HepG2 (cell line): Measurements from ENCODE around the gene VPS13C. TPM values are rescaled to one million over a fixed set of nuclear protein-coding genes. Genes with fewer than 3 reads are reported as not detected.

Source experiments
- ATAC-seq: fragments of 200-7000 bp; cut with Tn5 transposase; 3 replicates; pipeline ENCODE4 v1.9.1; 2020; ENCODE audit warnings: mild to moderate bottlenecking, moderate library complexity
- BruUV-seq: library from RNA; stranded (reverse); fragments of 400-500 nt; replicated peaks from 2 replicates; lab custom pipeline; 2021; lab: Mats Ljungman, UMichigan
- CTCF ChIA-PET: fragments of 300-600 bp; formaldehyde crosslinking; extraction: SDS; loops from one replicate; lab custom pipeline; 2021; ENCODE audit warnings: low total read pairs, inconsistent platforms, low intra/inter-chr PET ratio; lab: Yijun Ruan, JAX
- POLR2A ChIA-PET: fragments of 350-600 bp; sonication (Branson Sonifier 250); formaldehyde crosslinking; loops from one replicate; lab custom pipeline; 2020; ENCODE audit warnings: antibody characterized with exemption, inconsistent platforms; lab: Yijun Ruan, JAX
- DNase-seq: peaks from one replicate; pipeline ENCODE4 v3.0.0-alpha.2; 2015; ENCODE audit warnings: low spot score
- FAIRE-seq: peaks from 3 replicates; lab custom pipeline; 2011; peaks lifted over from hg19 to GRCh38; lab: Jason Lieb, UNC
- H2AFZ ChIP-seq: one replicate; pipeline ENCODE4 v1.6.1; 2011; ENCODE audit warnings: low read length, inconsistent platforms
- H3K27ac ChIP-seq: fragments of 300-600 bp; 3 replicates; pipeline ENCODE4 v1.8.0; 2011; ENCODE audit warnings: mixed run types, mild to moderate bottlenecking, mixed read lengths, low read length, inconsistent platforms; ENCODE audit not compliant: insufficient read depth; ENCODE audit errors: extremely low read length
- H3K27me3 ChIP-seq, 2 experiments: fragments of 200-600 bp in 1 of 2; 2 replicates in 1 of 2; 3 replicates in 1 of 2; pipeline versions ENCODE4 v1.6.0 to v1.8.0; 2011; ENCODE audit warnings: low read length in 2 of 2, mild to moderate bottlenecking in 2 of 2, moderate library complexity in 2 of 2, inconsistent platforms in 1 of 2; ENCODE audit not compliant: insufficient read depth in 2 of 2, control insufficient read depth in 1 of 2
- H3K36me3 ChIP-seq, 2 experiments: fragments of 200-600 bp in 1 of 2; replicated peaks in 1 of 2; 2 replicates in 1 of 2; 3 replicates in 1 of 2; pipeline versions ENCODE4 v1.5.1 to v1.8.0; 2011; ENCODE audit warnings: low read length in 2 of 2, inconsistent platforms in 1 of 2; ENCODE audit not compliant: insufficient read depth in 2 of 2, control insufficient read depth in 1 of 2
- H3K4me1 ChIP-seq: 2 replicates; pipeline ENCODE4 v1.5.1; 2012; ENCODE audit warnings: low read length, inconsistent platforms; ENCODE audit not compliant: insufficient read depth
- H3K4me2 ChIP-seq: 2 replicates; pipeline ENCODE4 v1.6.0; 2011; ENCODE audit warnings: low read depth, low read length, inconsistent platforms
- H3K4me3 ChIP-seq, 3 experiments: fragments of 200-600 bp in 1 of 3; sonication (generic), shearing (Covaris generic) in 1 of 3; replicated peaks in 1 of 3; 2 replicates each; pipeline ENCODE4 v1.5.1; 2011 to 2016; ENCODE audit warnings: low read length in 3 of 3, inconsistent platforms in 2 of 3, low read depth in 2 of 3, mild to moderate bottlenecking in 2 of 3, control low read depth in 1 of 3, mixed read lengths in 1 of 3; ENCODE audit not compliant: insufficient read depth in 1 of 3
- H3K79me2 ChIP-seq: one replicate; pipeline ENCODE4 v1.6.1; 2011; ENCODE audit warnings: low read length, inconsistent platforms; ENCODE audit not compliant: insufficient read depth
- H3K9ac ChIP-seq: 2 replicates; pipeline ENCODE4 v1.6.0; 2011; ENCODE audit warnings: mild to moderate bottlenecking, low read depth, low read length, inconsistent platforms; ENCODE audit not compliant: insufficient read depth
- H3K9me3 ChIP-seq: 2 replicates; pipeline ENCODE4 v1.5.1; 2012; ENCODE audit warnings: mild to moderate bottlenecking, low read length
- H4K20me1 ChIP-seq: 2 replicates; pipeline ENCODE4 v1.6.0; 2011; ENCODE audit warnings: inconsistent platforms, mild to moderate bottlenecking, low read length, moderate library complexity; ENCODE audit not compliant: insufficient read depth
- ARNT2 ChIP-seq: sonication (generic); formaldehyde crosslinking; IDR thresholded peaks from 2 replicates; pipeline ENCODE4 v1.8.0; 2022; ENCODE audit warnings: mild to moderate bottlenecking, low read depth, missing genetic modification reagents, moderate library complexity
- ISX ChIP-seq: sonication (generic); formaldehyde crosslinking; conservative IDR thresholded peaks from 2 replicates; pipeline ENCODE4 v1.5.0; 2020; ENCODE audit warnings: missing genetic modification reagents
- KDM1A ChIP-seq: IDR thresholded peaks from 2 replicates; pipeline ENCODE4 v1.6.1; 2016; ENCODE audit warnings: missing compliant biosample characterization
- MIER2 ChIP-seq: IDR thresholded peaks from 2 replicates; pipeline ENCODE4 v1.6.1; 2016; ENCODE audit warnings: missing biosample characterization, missing genetic modification reagents
- ZFP36L1 ChIP-seq: sonication (generic); formaldehyde crosslinking; IDR thresholded peaks from 2 replicates; pipeline ENCODE4 v1.8.0; 2022; ENCODE audit warnings: mild to moderate bottlenecking, missing genetic modification reagents, moderate library complexity
- ZNF232 ChIP-seq: sonication (generic); formaldehyde crosslinking; IDR thresholded peaks from 2 replicates; pipeline ENCODE4 v1.4.0; 2020; ENCODE audit warnings: missing genetic modification reagents, borderline replicate concordance
- ZNF343 ChIP-seq: sonication (generic); formaldehyde crosslinking; IDR thresholded peaks from 2 replicates; pipeline ENCODE4 v1.4.0; 2020; ENCODE audit warnings: mild to moderate bottlenecking, missing genetic modification reagents
- ZNF460 ChIP-seq: sonication (generic); formaldehyde crosslinking; IDR thresholded peaks from 2 replicates; pipeline ENCODE4 v1.5.1; 2020; ENCODE audit warnings: missing genetic modification reagents, mild to moderate bottlenecking, borderline replicate concordance
- ZNF619 ChIP-seq: sonication (generic); formaldehyde crosslinking; IDR thresholded peaks from 2 replicates; pipeline ENCODE4 v1.4.0; 2020; ENCODE audit warnings: mild to moderate bottlenecking, missing genetic modification reagents
- ZNF724P ChIP-seq: sonication (generic); formaldehyde crosslinking; IDR thresholded peaks from 2 replicates; pipeline ENCODE4 v1.8.0; 2022; ENCODE audit warnings: missing genetic modification reagents, borderline replicate concordance
- ZNF841 ChIP-seq: sonication (generic); formaldehyde crosslinking; IDR thresholded peaks from 2 replicates; pipeline ENCODE4 v1.8.1; 2023; ENCODE audit warnings: missing genetic modification reagents, borderline replicate concordance
- WGBS: methylation state at CpG from one replicate; pipeline ENCODE4 v1.1.6; 2017; ENCODE audit warnings: low lambda C conversion rate; 5-methylcytosine and 5-hydroxymethylcytosine counted together
- in situ Hi-C: cut with HindIII; loops from 2 replicates; pipeline ENCODE4 v1.10.0; 2017; ENCODE audit warnings: low pct_unique_long_range_greater_than_20kb; ENCODE audit not compliant: extremely low pct_ligation_motif_present
- intact Hi-C: fragments of 100-400 bp; cut with micrococcal nuclease; formaldehyde crosslinking; loops from one replicate; pipeline ENCODE4 v1.10.0; 2022; ENCODE audit not compliant: unreplicated experiment
- polyA plus RNA-seq, 8 experiments: library from polyadenylated mRNA; depleted of rRNA in 3 of 8; stranded (reverse) in 7 of 8; unstranded in 1 of 8; fragments of >200 nt; fragmentation: Illumina TruSeq in 4 of 8; extraction: Trizol in 4 of 8; gene quantifications; 2 replicates each; pipeline versions ENCODE4 v1.2.1 to v1.2.3, GENCODE V29; 2011 to 2016; ENCODE audit warnings: low read depth in 4 of 8, missing spikeins in 1 of 8, mixed read lengths in 1 of 8; ENCODE audit not compliant: insufficient read depth in 1 of 8
- total RNA-seq, 5 experiments: library from RNA; depleted of rRNA; stranded (reverse); fragments of >200 nt; fragmentation: Illumina TruSeq; extraction: Trizol; gene quantifications; 2 replicates each; pipeline ENCODE4 v1.2.3, GENCODE V29; 2016; ENCODE audit warnings: low read depth in 1 of 5
- TF ChIP-seq, protein P1 (sequence below): sonication (generic); formaldehyde crosslinking; IDR thresholded peaks from 2 replicates; pipeline ENCODE4 v1.5.0; 2020; ENCODE audit warnings: missing genetic modification reagents

Gene VPS13C
- total and polyA plus RNA-seq, 2 of the 13 experiments (the other 11 are each of a cell fraction or from before 2014, with no cell fraction given), result 10.9 to 26.8 TPM

DNA sequence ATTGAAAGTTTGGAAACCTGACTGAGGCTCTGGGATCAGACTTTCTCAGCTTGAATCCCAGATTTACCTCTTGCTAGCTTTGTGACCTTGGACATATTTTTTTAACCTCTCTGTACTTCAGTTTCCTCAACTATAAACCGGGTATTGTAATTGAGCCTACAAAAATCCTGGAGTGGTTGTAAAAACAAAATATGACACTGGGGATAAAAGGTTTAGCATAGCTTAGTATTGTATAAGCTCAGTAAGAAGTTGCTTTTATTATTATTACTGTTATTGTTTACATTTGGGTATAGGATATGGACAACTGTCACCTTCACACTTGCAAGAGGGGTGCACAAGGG lies 28.1 kb upstream of the VPS13C start:
- Histone ChIP-seq H2AFZ (no peak overlapping the region), H3K9me3 (no peaks in the 10 kb centered on the region), H3K36me3 (no peaks in the 10 kb centered on the region), H3K4me2 (no peak overlapping the region), H3K27ac (no peak overlapping the region), H3K9ac (no peak overlapping the region), H3K27me3 (peaks cover 0 to 10% of the 10 kb centered on the region in 2 experiments; a peak in 1 of 5 replicates), H3K4me3 (no peak overlapping the region), H3K79me2 (no peaks in the 10 kb centered on the region), H4K20me1 (no peaks in the 10 kb centered on the region), H3K4me1 (no peaks in the 10 kb centered on the region)
- DNase-seq (no peak), ATAC-seq (no peak), FAIRE-seq (no peak)
- intact Hi-C loops (no loop called here), in situ Hi-C loops (no loop called here)
- ChIA-PET CTCF (no interaction called here), POLR2A (no interaction called here)
- BruUV-seq, result no TSS peak
- WGBS, result 0% methylated on average over 1 of the region's 1 CpG
- TF ChIP-seq ZNF232 (CRISPR knock-in tag) (no peak), MIER2 (no peak), ISX (CRISPR knock-in tag) (no peak), ZNF619 (CRISPR knock-in tag) (no peak), ZNF343 (CRISPR knock-in tag) (no peak), KDM1A (CRISPR knock-in tag) (no peak), ZNF724P (CRISPR knock-in tag) (no peak), ZNF460 (no peak), ZFP36L1 (CRISPR knock-in tag) (no peak), ARNT2 (CRISPR knock-in tag) (no peak), ZNF841 (CRISPR knock-in tag) (no peak)
- TF ChIP-seq, protein P1, sequence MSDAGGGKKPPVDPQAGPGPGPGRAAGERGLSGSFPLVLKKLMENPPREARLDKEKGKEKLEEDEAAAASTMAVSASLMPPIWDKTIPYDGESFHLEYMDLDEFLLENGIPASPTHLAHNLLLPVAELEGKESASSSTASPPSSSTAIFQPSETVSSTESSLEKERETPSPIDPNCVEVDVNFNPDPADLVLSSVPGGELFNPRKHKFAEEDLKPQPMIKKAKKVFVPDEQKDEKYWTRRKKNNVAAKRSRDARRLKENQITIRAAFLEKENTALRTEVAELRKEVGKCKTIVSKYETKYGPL (CRISPR knock-in tag), result no peak
